GM23248 (cell line): ENCODE results near the gene C1orf167. TPM values are rescaled to one million over a fixed set of nuclear protein-coding genes. Genes with fewer than 3 reads are reported as not detected.

Experiments used
- DNase-seq: peaks from one replicate; pipeline ENCODE4 v3.0.0-alpha.2; 2015
- H2AFZ ChIP-seq: fragments of 200-600 bp; sonication (generic); 2 replicates; pipeline ENCODE4 v1.6.1; 2016; ENCODE audit warnings: antibody characterized with exemption
- H3F3A ChIP-seq: fragments of 200-600 bp; sonication (generic); 2 replicates; pipeline ENCODE4 v1.6.1; 2016; ENCODE audit warnings: mild to moderate bottlenecking, antibody characterized with exemption, mixed run types; ENCODE audit not compliant: insufficient read depth
- H3K27ac ChIP-seq: fragments of 200-600 bp; sonication (generic); 2 replicates; pipeline ENCODE4 v1.5.1; 2016; ENCODE audit warnings: mild to moderate bottlenecking
- H3K27me3 ChIP-seq: fragments of 200-600 bp; sonication (generic); replicated peaks from 2 replicates; pipeline ENCODE4 v1.6.1; 2016; ENCODE audit warnings: mild to moderate bottlenecking; ENCODE audit not compliant: insufficient read depth
- H3K36me3 ChIP-seq: fragments of 200-600 bp; sonication (generic); 2 replicates; pipeline ENCODE4 v1.6.1; 2016; ENCODE audit warnings: low read depth, mild to moderate bottlenecking
- H3K4me1 ChIP-seq: fragments of 200-600 bp; sonication (generic); 2 replicates; pipeline ENCODE4 v1.6.1; 2016; ENCODE audit warnings: mild to moderate bottlenecking; ENCODE audit not compliant: insufficient read depth
- H3K4me2 ChIP-seq: fragments of 200-600 bp; sonication (generic); one replicate; pipeline ENCODE4 v1.6.1; 2016; ENCODE audit warnings: mild to moderate bottlenecking; ENCODE audit not compliant: unreplicated experiment
- H3K4me3 ChIP-seq: fragments of 200-600 bp; sonication (generic); 2 replicates; pipeline ENCODE4 v1.5.1; 2016; ENCODE audit warnings: mild to moderate bottlenecking
- H3K79me2 ChIP-seq: fragments of 200-600 bp; sonication (generic); 2 replicates; pipeline ENCODE4 v1.6.1; 2016; ENCODE audit warnings: mild to moderate bottlenecking; ENCODE audit not compliant: insufficient read depth
- H3K9ac ChIP-seq: fragments of 200-600 bp; sonication (generic); 2 replicates; pipeline ENCODE4 v1.6.1; 2016; ENCODE audit warnings: mild to moderate bottlenecking
- H3K9me2 ChIP-seq: fragments of 200-600 bp; sonication (generic); 2 replicates; pipeline ENCODE4 v1.6.1; 2016; ENCODE audit warnings: mixed run types, mild to moderate bottlenecking, moderate library complexity; ENCODE audit not compliant: insufficient read depth
- H3K9me3 ChIP-seq: fragments of 200-600 bp; sonication (generic); one replicate; pipeline ENCODE4 v1.6.1; 2017; ENCODE audit warnings: low read depth
- H4K20me1 ChIP-seq: fragments of 200-600 bp; sonication (generic); 2 replicates; pipeline ENCODE4 v1.6.0; 2016; ENCODE audit not compliant: insufficient read depth
- EZH2 ChIP-seq: fragments of 200-600 bp; sonication (generic); IDR thresholded peaks from 2 replicates; pipeline ENCODE4 v1.6.1; 2018; ENCODE audit warnings: antibody characterized with exemption, mild to moderate bottlenecking; ENCODE audit not compliant: insufficient read depth, poor library complexity, severe bottlenecking
- EZH2phosphoT487 ChIP-seq: fragments of 200-600 bp; sonication (generic); IDR thresholded peaks from 2 replicates; pipeline ENCODE4 v1.6.1; 2018; ENCODE audit warnings: antibody characterized with exemption, moderate library complexity, mild to moderate bottlenecking, low read depth; ENCODE audit not compliant: insufficient read depth
- WGBS, 2 experiments: methylation state at CpG; one replicate each; pipeline ENCODE4 v1.1.6; 2015 to 2017; ENCODE audit warnings: low lambda C conversion rate in 2 of 2, low coverage in 1 of 2; ENCODE audit errors: missing lambda C conversion rate in 2 of 2; 5-methylcytosine and 5-hydroxymethylcytosine counted together
- in situ Hi-C: fragments of 300-500 bp; cut with MboI; formaldehyde crosslinking; loops from 2 replicates; pipeline ENCODE4 v1.15.0; 2020
- polyA plus RNA-seq: library from polyadenylated mRNA; unstranded; fragments of >200 nt; fragmentation: Nextera tagmentation; extraction: Ambion mirVana; gene quantifications from 2 replicates; pipeline ENCODE4 v1.2.1, GENCODE V29; 2016
- total RNA-seq: library from RNA; depleted of rRNA; stranded (reverse); fragments of >200 nt; shearing (Covaris generic); gene quantifications from 2 replicates; pipeline ENCODE4 v1.2.3, GENCODE V29; 2014

The C1orf167 gene
- total and polyA plus RNA-seq, 2 experiments from 2014 or later, result 0.43 TPM; not detected in 1

GRCh38 chr1:11767922-11768704, 6.1 kb downstream of the C1orf167 start:
- Histone ChIP-seq H3F3A (no peaks in the 10 kb centered on the region), H3K27me3 (no peaks in the 10 kb centered on the region), H3K27ac (no peak overlapping the region), H2AFZ (no peak overlapping the region), H4K20me1 (no peaks in the 10 kb centered on the region), H3K9me2 (no peaks in the 10 kb centered on the region), H3K9ac (no peak overlapping the region), H3K79me2 (no peaks in the 10 kb centered on the region), H3K9me3 (no peaks in the 10 kb centered on the region), H3K4me2 (no peak overlapping the region), H3K4me3 (no peak overlapping the region), H3K36me3 (no peaks in the 10 kb centered on the region), H3K4me1 (no peaks in the 10 kb centered on the region)
- DNase-seq, result peak; percentile 63
- TF ChIP-seq EZH2phosphoT487 (no peak), EZH2 (no peak)
- 29% methylated on average over 16 of the region's 16 CpGs for WGBS, 2 experiments
- in situ Hi-C loops, result no loop called here

DNA sequence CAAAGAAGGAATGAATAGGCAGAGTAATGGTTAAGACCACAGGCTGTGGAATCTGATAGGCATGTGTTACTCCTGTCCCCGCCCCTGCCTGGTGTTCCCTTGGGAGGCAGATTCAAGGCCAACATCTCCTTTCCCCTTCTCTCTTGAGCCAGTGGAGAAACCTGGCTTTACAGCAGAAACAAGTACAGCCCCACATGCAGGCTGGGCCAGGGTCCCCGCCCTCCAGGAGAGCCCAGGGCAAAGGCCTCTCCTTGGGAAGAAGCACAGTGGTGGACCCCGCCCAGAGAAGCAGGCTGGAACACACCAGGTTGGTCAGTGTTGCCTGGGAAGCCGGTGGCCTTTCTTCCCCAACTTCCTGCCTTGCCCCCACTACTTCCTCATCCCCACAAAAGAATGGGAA, 6.8 kb downstream of the C1orf167 start:
- Histone ChIP-seq H4K20me1 (no peaks in the 10 kb centered on the region), H3K4me2 (no peak overlapping the region), H3K36me3 (no peaks in the 10 kb centered on the region), H3K27me3 (no peaks in the 10 kb centered on the region), H2AFZ (no peak overlapping the region), H3F3A (no peaks in the 10 kb centered on the region), H3K9me2 (no peaks in the 10 kb centered on the region), H3K4me1 (no peaks in the 10 kb centered on the region), H3K9me3 (no peaks in the 10 kb centered on the region), H3K4me3 (no peak overlapping the region), H3K79me2 (no peaks in the 10 kb centered on the region), H3K9ac (no peak overlapping the region), H3K27ac (no peak overlapping the region)
- DNase-seq, result peak; percentile 22
- TF ChIP-seq EZH2, result no peak
- TF ChIP-seq EZH2phosphoT487, result no peak
- in situ Hi-C loops, result no loop called here
- 29 to 47% methylated on average over 4 of the region's 4 CpGs for WGBS, 2 experiments

- no peak overlapping the region for H3K27ac ChIP-seq
- H3K9me2 ChIP-seq, result no peaks in the 10 kb centered on the region
- H3K27me3 ChIP-seq, result no peaks in the 10 kb centered on the region
- H3K79me2 ChIP-seq, result no peaks in the 10 kb centered on the region
- H4K20me1 ChIP-seq, result no peaks in the 10 kb centered on the region
- TF ChIP-seq EZH2 (no peak), EZH2phosphoT487 (no peak)
- H3K4me3 ChIP-seq, result no peak overlapping the region
- H3K4me2 ChIP-seq, result no peak overlapping the region
- H3K36me3 ChIP-seq, result no peaks in the 10 kb centered on the region
- in situ Hi-C loops, result no loop called here
- no peak overlapping the region for H3K9ac ChIP-seq
- DNase-seq, result no peak
- H2AFZ ChIP-seq, result no peak overlapping the region
- no peaks in the 10 kb centered on the region for H3K9me3 ChIP-seq
- H3F3A ChIP-seq, result no peaks in the 10 kb centered on the region
- WGBS, 2 experiments, result 64 to 67% methylated on average over 4 of the region's 4 CpGs
- H3K4me1 ChIP-seq, result no peaks in the 10 kb centered on the region
These were observed 7.3 kb downstream of the C1orf167 start for GRCh38 chr1:11769274-11769673.

GRCh38 chr1:11770011-11770410, 8.0 kb downstream of the C1orf167 start:
- Histone ChIP-seq H4K20me1 (no peaks in the 10 kb centered on the region), H3K4me1 (no peaks in the 10 kb centered on the region), H3K27ac (no peak overlapping the region), H2AFZ (no peak overlapping the region), H3K9me3 (no peaks in the 10 kb centered on the region), H3K9me2 (no peaks in the 10 kb centered on the region), H3K27me3 (no peaks in the 10 kb centered on the region), H3K4me3 (no peak overlapping the region), H3K4me2 (no peak overlapping the region), H3F3A (no peaks in the 10 kb centered on the region), H3K79me2 (no peaks in the 10 kb centered on the region), H3K36me3 (no peaks in the 10 kb centered on the region), H3K9ac (no peak overlapping the region)
- no peak for DNase-seq
- TF ChIP-seq EZH2phosphoT487, result no peak
- TF ChIP-seq EZH2, result no peak
- in situ Hi-C loops, result no loop called here
